HCT116 (cell line): ENCODE results near the gene CLCN1. TPM values are rescaled to one million over a fixed set of nuclear protein-coding genes. Genes with fewer than 3 reads are reported as not detected.
A peak's percentile ranks its signal among the peaks of the same experiment; 100 is the strongest.

ENCODE experiments used
- ATAC-seq: fragments of 200-7000 bp; cut with Tn5 transposase; 2 replicates; pipeline ENCODE4 v1.9.1; 2020; ENCODE audit warnings: mild to moderate bottlenecking, moderate library complexity
- BruUV-seq: library from RNA; stranded (reverse); fragments of 400-500 nt; replicated peaks from 2 replicates; lab custom pipeline; 2021; lab: Mats Ljungman, UMichigan
- CTCF ChIA-PET: fragments of 300-600 bp; sonication (Branson Sonifier 250); formaldehyde crosslinking; loops from one replicate; lab custom pipeline; 2021; ENCODE audit warnings: antibody characterized with exemption; lab: Charles Lee
- POLR2A ChIA-PET: fragments of 300-600, 350-600 bp; sonication (Branson Sonifier 250); formaldehyde crosslinking; loops from one replicate; lab custom pipeline; 2021; ENCODE audit warnings: antibody characterized with exemption; lab: Charles Lee
- RAD21 ChIA-PET, 2 experiments: fragments of 300-600 bp; sonication (Branson Sonifier 250); formaldehyde crosslinking; loops; one replicate each; lab custom pipeline; 2023; ENCODE audit warnings: low total read pairs in 2 of 2; ENCODE audit not compliant: uncharacterized antibody in 2 of 2, unreplicated experiment in 2 of 2, low non-redundant PET in 1 of 2; lab: Charles Lee
- DNase-seq: peaks from one replicate; pipeline ENCODE4 v3.0.0-alpha.2; 2010; ENCODE audit warnings: low read depth, low spot score
- H2AFZ ChIP-seq: fragments of 200-600 bp; shearing (Covaris generic), sonication (generic); 2 replicates; pipeline ENCODE4 v1.6.1; 2017; ENCODE audit warnings: low read depth, mixed run types, mixed read lengths, antibody characterized with exemption, low read length; ENCODE audit not compliant: poor library complexity, severe bottlenecking
- H3K27ac ChIP-seq: 2 replicates; pipeline ENCODE4 v1.5.1; 2012; ENCODE audit warnings: low read depth, low read length
- H3K27me3 ChIP-seq: fragments of 200-600 bp; sonication (generic); 2 replicates; pipeline ENCODE4 v1.6.1; 2016; ENCODE audit warnings: mixed run types, low read length, mixed read lengths; ENCODE audit not compliant: insufficient read depth
- H3K36me3 ChIP-seq, 2 experiments: fragments of 200-500 bp in 1 of 2; fragments of 200-600 bp in 1 of 2; sonication (Bioruptor generic) in 1 of 2; sonication (generic) in 1 of 2; 2 replicates each; pipeline versions ENCODE4 v1.5.1 to v1.6.1; 2014 to 2016; ENCODE audit warnings: low read length in 2 of 2, inconsistent platforms in 1 of 2, mixed read lengths in 1 of 2, mixed run types in 1 of 2; ENCODE audit not compliant: insufficient read depth in 2 of 2, control insufficient read depth in 1 of 2
- H3K4me1 ChIP-seq, 2 experiments: fragments of 200-600 bp in 1 of 2; sonication (generic) in 1 of 2; 2 replicates each; pipeline versions ENCODE4 v1.5.1 to v1.6.1; 2012 to 2017; ENCODE audit warnings: low read length in 2 of 2, inconsistent platforms in 1 of 2, mild to moderate bottlenecking in 1 of 2, mixed read lengths in 1 of 2, mixed run types in 1 of 2, moderate library complexity in 1 of 2; ENCODE audit not compliant: insufficient read depth in 2 of 2, control insufficient read depth in 1 of 2
- H3K4me2 ChIP-seq: fragments of 200-600 bp; sonication (generic); 2 replicates; pipeline ENCODE4 v1.6.1; 2017; ENCODE audit warnings: mixed run types, low read length, mixed read lengths
- H3K4me3 ChIP-seq, 2 experiments: fragments of 200-600 bp in 1 of 2; sonication (generic) in 1 of 2; replicated peaks in 1 of 2; 2 replicates each; pipeline ENCODE4 v1.5.1; 2011 to 2016; ENCODE audit warnings: low read length in 2 of 2, control low read depth in 1 of 2, low read depth in 1 of 2, mild to moderate bottlenecking in 1 of 2, mixed read lengths in 1 of 2, mixed run types in 1 of 2
- H3K79me2 ChIP-seq: fragments of 200-600 bp; sonication (generic); 2 replicates; pipeline ENCODE4 v1.6.1; 2017; ENCODE audit warnings: mild to moderate bottlenecking, mixed run types, low read length, moderate library complexity, mixed read lengths; ENCODE audit not compliant: insufficient read depth
- H3K9ac ChIP-seq: fragments of 200-600 bp; sonication (generic); 2 replicates; pipeline ENCODE4 v1.6.1; 2016; ENCODE audit warnings: low read length, mixed read lengths
- H3K9me2 ChIP-seq: fragments of 200-600 bp; sonication (generic), shearing (Covaris generic); 2 replicates; pipeline ENCODE4 v1.6.1; 2017; ENCODE audit warnings: mixed run types, mild to moderate bottlenecking, moderate library complexity; ENCODE audit not compliant: insufficient read depth
- H3K9me3 ChIP-seq, 2 experiments: fragments of 200-500 bp in 1 of 2; fragments of 200-600 bp in 1 of 2; sonication (Bioruptor generic) in 1 of 2; sonication (generic) in 1 of 2; 2 replicates each; pipeline ENCODE4 v1.6.1; 2014 to 2017; ENCODE audit warnings: low read length in 2 of 2, mixed read lengths in 2 of 2, inconsistent platforms in 1 of 2, low read depth in 1 of 2, mild to moderate bottlenecking in 1 of 2, mixed run types in 1 of 2, moderate library complexity in 1 of 2; ENCODE audit not compliant: control insufficient read depth in 1 of 2, insufficient read depth in 1 of 2
- H4K20me1 ChIP-seq: fragments of 200-600 bp; sonication (generic), shearing (Covaris generic); 2 replicates; pipeline ENCODE4 v1.6.1; 2017; ENCODE audit warnings: mixed run types, mild to moderate bottlenecking, moderate library complexity; ENCODE audit not compliant: insufficient read depth
- CBX3 ChIP-seq: IDR thresholded peaks from 2 replicates; pipeline ENCODE4 v1.6.1; 2012; ENCODE audit warnings: low read depth
- CEBPB ChIP-seq: IDR thresholded peaks from 2 replicates; pipeline ENCODE4 v1.6.1; 2012; ENCODE audit warnings: low read depth
- FOSL1 ChIP-seq: IDR thresholded peaks from 2 replicates; pipeline ENCODE4 v1.6.1; 2012; ENCODE audit warnings: low read depth
- RAD21 ChIP-seq: IDR thresholded peaks from 2 replicates; pipeline ENCODE4 v1.6.1; 2012; ENCODE audit warnings: low read depth, mild to moderate bottlenecking
- SRF ChIP-seq: IDR thresholded peaks from 2 replicates; pipeline ENCODE4 v1.6.1; 2012; ENCODE audit warnings: low read depth
- TCF7L2 ChIP-seq: IDR thresholded peaks from 2 replicates; pipeline ENCODE4 v1.7.0; 2011; ENCODE audit warnings: borderline replicate concordance, inconsistent platforms; ENCODE audit not compliant: insufficient read depth, insufficient read length; ENCODE audit errors: extremely low read depth
- intact Hi-C: fragments of 100-400 bp; cut with micrococcal nuclease; formaldehyde crosslinking; loops from 2 replicates; pipeline ENCODE4 v1.10.0; 2022
- total RNA-seq: library from RNA; stranded (reverse); gene quantifications from one replicate; pipeline ENCODE4 v1.2.1, GENCODE V29; 2021; ENCODE audit not compliant: unreplicated experiment
- TF ChIP-seq, protein P1 (sequence below): IDR thresholded peaks from 2 replicates; pipeline ENCODE4 v1.6.1; 2012
- TF ChIP-seq, protein P2 (sequence below), 3 experiments: fragments of 200-600 bp in 1 of 3; sonication (generic) in 1 of 3; IDR thresholded peaks in 2 of 3; conservative IDR thresholded peaks in 1 of 3; 2 replicates each; pipeline ENCODE4 v1.5.1; 2012 to 2017; ENCODE audit warnings: low read depth in 2 of 3, low read length in 2 of 3, antibody characterized with exemption in 1 of 3, borderline replicate concordance in 1 of 3, control low read depth in 1 of 3, mild to moderate bottlenecking in 1 of 3, mixed read lengths in 1 of 3, mixed run types in 1 of 3, moderate library complexity in 1 of 3; ENCODE audit not compliant: insufficient read depth in 1 of 3

CLCN1 gene
- total RNA-seq, 1 experiment from 2014 or later: 0.47 TPM

GRCh38 chr7:143355450-143356385, 39.8 kb downstream of the CLCN1 start:
- H3K27ac ChIP-seq: no peak overlapping the region
- intact Hi-C loops: no loop called here
- DNase-seq: no peak
- no peaks in the 10 kb centered on the region for H3K9me3 ChIP-seq
- ChIA-PET POLR2A (no interaction called here), RAD21 (no interaction called here), CTCF (no interaction called here)
- no peaks in the 10 kb centered on the region for H3K9me2 ChIP-seq
- no TSS peak for BruUV-seq
- no peak overlapping the region for H3K4me2 ChIP-seq
- H3K4me1 ChIP-seq: no peaks in the 10 kb centered on the region
- no peaks in the 10 kb centered on the region for H4K20me1 ChIP-seq
- TF ChIP-seq, protein P1, sequence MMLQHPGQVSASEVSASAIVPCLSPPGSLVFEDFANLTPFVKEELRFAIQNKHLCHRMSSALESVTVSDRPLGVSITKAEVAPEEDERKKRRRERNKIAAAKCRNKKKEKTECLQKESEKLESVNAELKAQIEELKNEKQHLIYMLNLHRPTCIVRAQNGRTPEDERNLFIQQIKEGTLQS: no peak
- TF ChIP-seq CEBPB: no peak
- TF ChIP-seq, protein P2, sequence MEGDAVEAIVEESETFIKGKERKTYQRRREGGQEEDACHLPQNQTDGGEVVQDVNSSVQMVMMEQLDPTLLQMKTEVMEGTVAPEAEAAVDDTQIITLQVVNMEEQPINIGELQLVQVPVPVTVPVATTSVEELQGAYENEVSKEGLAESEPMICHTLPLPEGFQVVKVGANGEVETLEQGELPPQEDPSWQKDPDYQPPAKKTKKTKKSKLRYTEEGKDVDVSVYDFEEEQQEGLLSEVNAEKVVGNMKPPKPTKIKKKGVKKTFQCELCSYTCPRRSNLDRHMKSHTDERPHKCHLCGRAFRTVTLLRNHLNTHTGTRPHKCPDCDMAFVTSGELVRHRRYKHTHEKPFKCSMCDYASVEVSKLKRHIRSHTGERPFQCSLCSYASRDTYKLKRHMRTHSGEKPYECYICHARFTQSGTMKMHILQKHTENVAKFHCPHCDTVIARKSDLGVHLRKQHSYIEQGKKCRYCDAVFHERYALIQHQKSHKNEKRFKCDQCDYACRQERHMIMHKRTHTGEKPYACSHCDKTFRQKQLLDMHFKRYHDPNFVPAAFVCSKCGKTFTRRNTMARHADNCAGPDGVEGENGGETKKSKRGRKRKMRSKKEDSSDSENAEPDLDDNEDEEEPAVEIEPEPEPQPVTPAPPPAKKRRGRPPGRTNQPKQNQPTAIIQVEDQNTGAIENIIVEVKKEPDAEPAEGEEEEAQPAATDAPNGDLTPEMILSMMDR (IDR thresholded peaks at IDR 0.05 in 2 of 3, conservative IDR thresholded peaks at IDR 0.05 in 1 of 3; ENCODE audit: borderline replicate concordance in 1 of 3, insufficient read depth in 1 of 3, low read depth in 2 of 3, low read length in 2 of 3): peak in 2 of 3 experiments; percentile 12 to 14; a peak in 2 of 6 replicates
- no peaks in the 10 kb centered on the region for H3K27me3 ChIP-seq
- ATAC-seq: peak; percentile 69
- H2AFZ ChIP-seq: no peak overlapping the region
- H3K36me3 ChIP-seq: no peaks in the 10 kb centered on the region
- H3K79me2 ChIP-seq: no peaks in the 10 kb centered on the region
- H3K4me3 ChIP-seq: no peak overlapping the region
- H3K9ac ChIP-seq: no peak overlapping the region

DNA sequence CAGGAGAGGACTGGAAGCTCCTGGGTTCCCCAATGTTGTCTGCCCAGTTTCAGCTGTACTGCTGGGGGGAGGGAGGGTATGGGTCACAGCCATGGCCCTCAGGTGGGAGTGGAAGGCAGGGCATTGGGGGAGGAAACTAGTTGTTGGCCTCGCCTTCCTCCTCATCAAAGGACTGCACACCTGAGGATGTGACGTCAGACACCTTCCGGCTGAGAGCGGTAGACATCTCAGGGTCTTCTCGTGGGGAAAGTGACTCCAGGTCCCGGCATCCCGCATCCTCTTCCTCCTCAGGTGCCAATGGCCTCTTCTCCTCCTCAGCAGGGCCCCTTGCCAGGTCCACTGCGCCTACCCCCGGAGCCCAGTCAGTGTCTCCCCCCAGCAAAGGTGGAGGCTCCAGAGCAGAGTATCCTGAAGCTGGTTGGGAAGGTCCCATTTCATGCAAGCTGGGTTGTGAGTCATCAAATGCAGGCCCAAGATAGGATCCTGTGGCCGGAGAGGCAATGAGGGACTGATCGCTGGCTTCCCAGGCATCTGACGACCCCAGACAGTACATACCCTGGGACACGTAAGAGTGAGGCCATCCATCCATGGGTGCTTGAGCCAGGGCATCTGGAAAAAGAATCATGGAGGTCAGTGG, 40.6 kb downstream of the CLCN1 start:
- TF ChIP-seq, protein P1: no peak
- no peak for TF ChIP-seq SRF
- no peak for TF ChIP-seq TCF7L2
- TF ChIP-seq CEBPB: no peak
- TF ChIP-seq FOSL1: no peak
- TF ChIP-seq CBX3: no peak
- TF ChIP-seq, protein P2 (IDR thresholded peaks at IDR 0.05 in 2 of 3, conservative IDR thresholded peaks at IDR 0.05 in 1 of 3; ENCODE audit: borderline replicate concordance in 1 of 3, insufficient read depth in 1 of 3, low read depth in 2 of 3, low read length in 2 of 3): no peak
- no peak for TF ChIP-seq RAD21
- H3K9me3 ChIP-seq: no peaks in the 10 kb centered on the region
- no peaks in the 10 kb centered on the region for H4K20me1 ChIP-seq
- ATAC-seq: no peak
- H3K4me3 ChIP-seq: no peak overlapping the region
- no peaks in the 10 kb centered on the region for H3K36me3 ChIP-seq
- no peak for DNase-seq
- H3K27me3 ChIP-seq: no peaks in the 10 kb centered on the region
- no peak overlapping the region for H3K9ac ChIP-seq
- no peaks in the 10 kb centered on the region for H3K79me2 ChIP-seq
- ChIA-PET RAD21 (no interaction called here), POLR2A (no interaction called here), CTCF (no interaction called here)
- no peak overlapping the region for H3K4me2 ChIP-seq
- H3K9me2 ChIP-seq: no peaks in the 10 kb centered on the region
- intact Hi-C loops: no loop called here
- BruUV-seq: no TSS peak
- H3K27ac ChIP-seq: no peak overlapping the region
- H3K4me1 ChIP-seq: peaks cover 0 to 2% of the 10 kb centered on the region in 2 experiments; a peak in 1 of 4 replicates
- no peak overlapping the region for H2AFZ ChIP-seq
